ENCODE results near the gene MTA3.

DNA sequence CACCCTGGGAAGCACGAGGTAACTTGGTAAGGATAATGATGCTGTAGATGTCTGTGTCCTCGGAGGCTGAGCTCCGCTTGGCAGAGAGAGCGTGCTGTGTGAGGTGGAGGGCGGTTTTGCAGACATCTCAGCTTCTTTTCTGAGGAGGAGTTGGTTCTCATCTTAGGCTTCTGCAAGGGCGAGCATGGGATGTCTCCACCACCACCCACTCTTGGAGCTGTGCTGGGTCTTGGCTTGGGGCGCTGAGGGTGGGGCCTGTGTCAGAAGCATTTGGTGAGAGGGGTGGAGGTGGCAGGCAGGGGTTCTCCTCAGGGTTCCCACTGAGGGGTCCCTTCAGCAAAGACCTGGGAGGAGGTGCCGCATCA, 186.3 kb downstream of the MTA3 start:
- TF ChIP-seq CTCF (IDR thresholded peaks at IDR 0.05) (no peak), POLR2AphosphoS5 (IDR thresholded peaks at IDR 0.05) (no peak), POLR2A (IDR thresholded peaks at IDR 0.05) (no peak), EP300 (IDR thresholded peaks at IDR 0.05) (no peak)

Data from upper lobe of left lung (tissue), 4 donors.